ENCODE measurements around the gene PLXNA1.

DNA sequence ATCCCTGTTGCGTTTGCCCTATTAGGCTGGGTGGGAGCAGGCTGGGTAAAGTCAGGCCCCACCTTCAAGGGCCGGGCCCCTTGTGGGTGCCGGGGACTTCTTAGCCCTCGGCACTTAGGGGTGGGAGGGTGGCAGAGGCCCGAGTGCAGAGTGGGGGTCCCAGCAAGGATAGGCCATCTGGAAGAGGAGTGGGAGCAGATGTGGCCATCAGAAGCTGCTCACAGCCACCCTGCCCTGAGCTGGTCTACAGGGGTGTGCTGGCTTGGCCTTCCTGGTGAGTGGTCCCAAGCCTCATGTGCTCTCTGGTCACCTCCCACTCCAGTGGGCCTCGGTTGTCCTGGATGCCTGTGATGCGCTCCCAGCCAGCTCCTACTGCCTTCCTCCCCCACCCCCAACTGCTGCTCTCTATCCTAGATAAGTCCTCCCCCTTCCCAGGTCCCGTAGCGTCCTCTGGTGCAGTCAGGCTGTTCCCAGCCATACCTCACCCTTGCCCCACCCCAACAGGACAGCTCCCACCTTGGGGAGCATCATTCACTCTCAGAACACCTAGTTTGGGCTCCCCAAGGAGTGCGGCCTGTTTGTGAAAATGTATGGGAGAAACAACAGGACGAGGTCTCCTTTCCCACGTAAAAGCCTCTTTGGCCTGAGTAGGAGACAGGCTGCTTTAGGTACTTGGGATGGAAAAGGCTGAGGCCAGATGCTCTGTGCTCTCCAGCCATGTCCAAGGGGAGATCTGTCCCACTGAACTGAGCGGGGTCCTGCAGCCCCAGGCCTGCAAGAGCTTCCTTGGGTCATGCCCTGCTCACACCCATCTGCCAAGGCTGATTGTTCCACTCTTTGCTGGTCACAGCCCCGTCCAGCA, 24.9 kb upstream of the PLXNA1 start:
- no peak for TF ChIP-seq POLR2A (IDR thresholded peaks at IDR 0.05; ENCODE audit: low read depth, low read length)
- no peak for TF ChIP-seq TAF1 (IDR thresholded peaks at IDR 0.05; ENCODE audit: borderline replicate concordance, low read depth, low read length)
- TF ChIP-seq POLR2AphosphoS5 (IDR thresholded peaks at IDR 0.05; ENCODE audit: low read depth, low read length) = no peak
